Neural progenitor cell (in vitro differentiated cells): ENCODE data around the gene KRTAP10-5.

ENCODE experiments used
- EZH2 ChIP-seq: fragments of 200-600 bp; sonication (generic); IDR thresholded peaks from 2 replicates; pipeline ENCODE4 v1.6.1; 2017; ENCODE audit warnings: antibody characterized with exemption, mild to moderate bottlenecking, moderate library complexity
- TF ChIP-seq, protein P1 (sequence below): fragments of 200-600 bp; sonication (generic); IDR thresholded peaks from 2 replicates; pipeline ENCODE4 v1.5.1; 2017; ENCODE audit warnings: antibody characterized with exemption, mild to moderate bottlenecking

DNA sequence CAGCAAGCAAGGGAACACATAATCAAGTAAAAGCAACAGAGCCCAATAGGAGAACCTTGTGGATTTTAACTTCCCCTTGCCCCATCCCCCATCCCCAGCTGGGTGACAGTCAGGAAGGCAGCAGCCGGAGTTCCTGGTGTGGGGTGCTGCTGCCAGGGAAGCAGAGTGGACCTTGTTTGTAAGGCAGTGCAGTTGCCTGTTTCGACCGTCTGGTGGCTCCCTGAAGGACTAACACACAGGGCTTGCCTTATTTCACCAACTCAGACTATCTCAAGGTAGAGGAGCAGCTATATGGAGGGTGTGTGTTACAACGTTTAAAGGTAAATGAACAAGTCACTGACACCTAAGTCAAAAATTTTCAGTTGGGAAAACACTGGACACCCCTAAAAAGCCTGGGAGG is 38.1 kb upstream of the KRTAP10-5 start:
- TF ChIP-seq, protein P1, sequence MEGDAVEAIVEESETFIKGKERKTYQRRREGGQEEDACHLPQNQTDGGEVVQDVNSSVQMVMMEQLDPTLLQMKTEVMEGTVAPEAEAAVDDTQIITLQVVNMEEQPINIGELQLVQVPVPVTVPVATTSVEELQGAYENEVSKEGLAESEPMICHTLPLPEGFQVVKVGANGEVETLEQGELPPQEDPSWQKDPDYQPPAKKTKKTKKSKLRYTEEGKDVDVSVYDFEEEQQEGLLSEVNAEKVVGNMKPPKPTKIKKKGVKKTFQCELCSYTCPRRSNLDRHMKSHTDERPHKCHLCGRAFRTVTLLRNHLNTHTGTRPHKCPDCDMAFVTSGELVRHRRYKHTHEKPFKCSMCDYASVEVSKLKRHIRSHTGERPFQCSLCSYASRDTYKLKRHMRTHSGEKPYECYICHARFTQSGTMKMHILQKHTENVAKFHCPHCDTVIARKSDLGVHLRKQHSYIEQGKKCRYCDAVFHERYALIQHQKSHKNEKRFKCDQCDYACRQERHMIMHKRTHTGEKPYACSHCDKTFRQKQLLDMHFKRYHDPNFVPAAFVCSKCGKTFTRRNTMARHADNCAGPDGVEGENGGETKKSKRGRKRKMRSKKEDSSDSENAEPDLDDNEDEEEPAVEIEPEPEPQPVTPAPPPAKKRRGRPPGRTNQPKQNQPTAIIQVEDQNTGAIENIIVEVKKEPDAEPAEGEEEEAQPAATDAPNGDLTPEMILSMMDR, result peak; percentile 30
- no peak for TF ChIP-seq EZH2
